Skeletal muscle tissue (tissue), 4 donors: ENCODE data around the gene RUSF1. TPM values are rescaled to one million over a fixed set of nuclear protein-coding genes. Genes with fewer than 3 reads are reported as not detected.

Experiments used
- H3K27ac ChIP-seq: one replicate; pipeline ENCODE4 v1.7.0; 2013; ENCODE audit warnings: mild to moderate bottlenecking, low read depth, low read length, inconsistent platforms
- H3K27me3 ChIP-seq, 3 donors: one replicate each; pipeline ENCODE4 v1.7.0; 2013; ENCODE audit warnings: low read length in 3 of 3; ENCODE audit not compliant: control insufficient read depth in 3 of 3, insufficient read depth in 3 of 3
- H3K36me3 ChIP-seq, 3 donors: one replicate each; pipeline ENCODE4 v1.7.0; 2013; ENCODE audit warnings: low read length in 3 of 3; ENCODE audit not compliant: control insufficient read depth in 3 of 3, insufficient read depth in 3 of 3
- H3K4me1 ChIP-seq, 3 donors: one replicate each; pipeline ENCODE4 v1.7.0; 2013; ENCODE audit warnings: low read length in 3 of 3, mild to moderate bottlenecking in 3 of 3; ENCODE audit not compliant: control insufficient read depth in 3 of 3, insufficient read depth in 3 of 3
- H3K4me3 ChIP-seq, 3 donors: one replicate each; pipeline ENCODE4 v1.7.0; 2013; ENCODE audit warnings: low read length in 3 of 3
- H3K9ac ChIP-seq, 3 donors: one replicate each; pipeline ENCODE4 v1.7.0; 2013; ENCODE audit warnings: low read length in 3 of 3, mild to moderate bottlenecking in 3 of 3, moderate library complexity in 2 of 3, low read depth in 1 of 3
- H3K9me3 ChIP-seq, 3 donors: one replicate each; pipeline ENCODE4 v1.7.0; 2013; ENCODE audit warnings: low read length in 3 of 3; ENCODE audit not compliant: control insufficient read depth in 3 of 3
- total RNA-seq: library from RNA; depleted of rRNA; stranded (reverse); fragments of >200 nt; gene quantifications from one replicate; pipeline ENCODE4 v1.2.3, GENCODE V29; 2014
- donor health status: Osteomylitis.

RUSF1 gene
- total RNA-seq, 1 donor from 2014 or later, result 30.8 TPM

DNA sequence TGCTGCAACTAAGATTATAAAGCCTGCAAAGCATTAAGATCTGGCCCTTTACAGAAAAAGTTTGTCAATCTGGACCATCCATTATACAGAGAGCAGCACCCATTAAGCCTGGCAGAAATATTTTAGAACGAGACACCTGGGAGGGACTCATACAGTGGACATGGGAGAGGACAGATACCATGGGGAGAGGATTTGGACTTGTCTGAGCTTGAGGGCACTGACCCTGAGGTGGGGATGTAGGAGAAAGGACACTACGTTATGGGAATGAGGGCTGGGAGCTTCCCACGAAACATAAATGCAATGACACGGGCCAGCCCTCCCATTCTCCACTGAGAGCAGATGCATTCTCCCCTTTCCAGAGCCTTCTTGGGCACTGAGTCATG lies 6.2 kb downstream of the RUSF1 start:
- no peaks in the 10 kb centered on the region for H3K9me3 ChIP-seq
- H3K4me1 ChIP-seq, result peaks cover 10 to 26% (median 13%) of the 10 kb centered on the region in 3 donors
- H3K9ac ChIP-seq, result no peak overlapping the region
- H3K27me3 ChIP-seq, result no peaks in the 10 kb centered on the region
- no peak overlapping the region for H3K4me3 ChIP-seq
- no peak overlapping the region for H3K27ac ChIP-seq
- H3K36me3 ChIP-seq, result peaks cover 35 to 47% (median 45%) of the 10 kb centered on the region in 3 donors

DNA sequence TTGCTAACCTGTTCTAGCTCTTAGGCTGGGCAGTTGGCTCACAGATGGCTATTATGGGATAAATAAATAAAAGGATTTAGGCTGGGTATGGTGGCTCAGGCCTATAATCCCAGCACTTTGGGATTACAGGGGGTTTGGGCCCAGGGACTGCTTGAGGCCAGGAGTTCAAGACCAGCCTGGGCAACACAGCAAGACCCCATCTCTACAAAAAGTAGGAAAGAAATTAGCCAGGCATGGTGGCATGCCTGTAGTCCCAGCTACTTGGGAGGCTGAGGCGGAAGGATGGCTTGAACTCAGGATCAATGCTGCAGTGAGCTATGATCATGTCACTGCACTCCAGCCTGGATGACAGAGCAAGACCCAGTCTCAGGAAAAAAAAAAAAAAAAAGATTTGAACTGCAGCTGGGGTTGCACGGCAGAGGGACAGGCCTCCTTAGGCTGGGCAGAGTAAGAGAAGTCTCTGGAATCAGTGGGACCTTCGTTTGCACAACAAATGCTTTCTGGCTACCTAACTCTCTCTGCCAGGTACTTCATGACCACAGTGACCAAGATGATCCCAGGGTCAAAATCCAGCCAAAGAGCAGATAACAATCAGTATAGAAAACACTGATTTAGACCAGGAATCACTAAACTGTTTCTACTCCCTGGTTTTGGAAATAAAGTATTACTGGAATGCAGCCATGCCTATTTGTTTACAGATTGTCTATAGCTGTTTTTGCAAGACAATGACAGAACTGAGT lies 6.8 kb downstream of the RUSF1 start:
- Histone ChIP-seq H3K36me3 (peaks cover 41 to 52% (median 50%) of the 10 kb centered on the region in 3 donors), H3K4me3 (no peak overlapping the region), H3K9ac (no peak overlapping the region), H3K4me1 (peaks cover 6 to 20% (median 9%) of the 10 kb centered on the region in 3 donors), H3K9me3 (no peaks in the 10 kb centered on the region), H3K27ac (no peak overlapping the region), H3K27me3 (no peaks in the 10 kb centered on the region)

DNA sequence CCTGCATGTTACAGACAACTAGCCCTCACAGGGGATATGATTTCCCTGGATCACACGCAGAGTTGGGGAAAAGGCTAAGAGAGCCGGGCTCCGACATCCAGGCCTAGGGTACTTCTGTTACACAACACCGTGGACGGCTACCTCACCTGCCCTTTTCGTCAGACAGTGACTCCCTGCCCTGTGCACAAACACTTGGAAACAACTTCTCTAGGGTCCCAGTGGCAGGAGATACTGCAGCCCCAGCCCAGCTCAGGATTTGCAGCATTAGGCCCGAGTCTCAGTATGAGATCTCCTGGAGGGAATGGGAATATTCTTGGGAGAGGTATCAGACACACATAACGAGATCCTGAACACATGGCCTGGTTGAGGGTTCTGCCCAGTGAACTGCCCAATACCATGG lies 8.3 kb downstream of the RUSF1 start:
- peaks cover 6 to 9% (median 8%) of the 10 kb centered on the region in 3 donors for H3K4me1 ChIP-seq
- peaks cover 53 to 54% (median 54%) of the 10 kb centered on the region in 3 donors for H3K36me3 ChIP-seq
- H3K27me3 ChIP-seq, result no peaks in the 10 kb centered on the region
- no peak overlapping the region for H3K27ac ChIP-seq
- no peak overlapping the region for H3K9ac ChIP-seq
- H3K9me3 ChIP-seq, result no peaks in the 10 kb centered on the region
- no peak overlapping the region for H3K4me3 ChIP-seq

DNA sequence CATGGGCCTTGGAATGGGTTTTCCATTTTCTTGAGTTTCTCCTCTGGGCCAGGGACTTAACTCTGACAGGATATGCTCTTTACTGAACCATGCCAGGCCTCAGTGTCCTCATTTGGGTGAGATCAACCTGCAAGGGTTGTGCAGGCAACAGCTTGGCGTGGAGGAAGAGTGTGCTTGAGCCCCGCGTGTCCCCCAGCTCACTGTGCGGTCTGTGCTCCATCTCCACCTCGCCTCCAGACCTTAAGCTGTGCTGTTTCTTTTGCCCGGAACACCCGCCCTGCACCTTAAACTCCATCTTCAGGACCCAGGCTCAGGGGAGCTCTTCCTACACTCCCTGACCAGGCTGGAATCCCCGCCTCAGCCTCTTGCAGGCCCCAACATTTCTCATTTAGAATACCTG lies 9.7 kb downstream of the RUSF1 start:
- Histone ChIP-seq H3K27me3 (no peaks in the 10 kb centered on the region), H3K9me3 (no peaks in the 10 kb centered on the region), H3K4me3 (no peak overlapping the region), H3K36me3 (peaks cover 62 to 66% (median 64%) of the 10 kb centered on the region in 3 donors), H3K4me1 (peaks cover 0 to 9% (median 0%) of the 10 kb centered on the region in 3 donors), H3K27ac (no peak overlapping the region), H3K9ac (no peak overlapping the region)

DNA sequence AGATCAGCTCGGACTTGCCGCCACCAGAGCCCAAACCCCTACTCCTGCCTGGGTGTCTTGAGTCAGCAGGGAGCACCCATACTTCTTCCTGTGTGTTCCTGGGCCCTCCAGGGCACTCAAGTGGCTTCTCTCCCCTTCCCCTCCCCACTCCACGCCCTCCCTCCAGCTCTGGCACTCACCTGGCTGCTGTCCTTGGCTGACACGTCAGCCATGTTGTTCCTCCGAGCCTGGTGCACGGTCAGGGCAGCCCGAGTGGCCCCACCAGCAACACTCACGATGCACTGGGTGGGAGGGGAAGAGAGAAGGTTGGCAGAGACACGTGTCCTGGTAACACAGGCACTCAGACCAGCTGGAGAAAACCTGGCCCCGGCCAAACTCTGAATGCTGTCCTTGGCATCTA lies 11.5 kb downstream of the RUSF1 start:
- Histone ChIP-seq H3K36me3 (peaks cover 78 to 84% (median 82%) of the 10 kb centered on the region in 3 donors), H3K9me3 (no peaks in the 10 kb centered on the region), H3K4me3 (no peak overlapping the region), H3K4me1 (no peaks in the 10 kb centered on the region), H3K9ac (no peak overlapping the region), H3K27ac (no peak overlapping the region), H3K27me3 (no peaks in the 10 kb centered on the region)

DNA sequence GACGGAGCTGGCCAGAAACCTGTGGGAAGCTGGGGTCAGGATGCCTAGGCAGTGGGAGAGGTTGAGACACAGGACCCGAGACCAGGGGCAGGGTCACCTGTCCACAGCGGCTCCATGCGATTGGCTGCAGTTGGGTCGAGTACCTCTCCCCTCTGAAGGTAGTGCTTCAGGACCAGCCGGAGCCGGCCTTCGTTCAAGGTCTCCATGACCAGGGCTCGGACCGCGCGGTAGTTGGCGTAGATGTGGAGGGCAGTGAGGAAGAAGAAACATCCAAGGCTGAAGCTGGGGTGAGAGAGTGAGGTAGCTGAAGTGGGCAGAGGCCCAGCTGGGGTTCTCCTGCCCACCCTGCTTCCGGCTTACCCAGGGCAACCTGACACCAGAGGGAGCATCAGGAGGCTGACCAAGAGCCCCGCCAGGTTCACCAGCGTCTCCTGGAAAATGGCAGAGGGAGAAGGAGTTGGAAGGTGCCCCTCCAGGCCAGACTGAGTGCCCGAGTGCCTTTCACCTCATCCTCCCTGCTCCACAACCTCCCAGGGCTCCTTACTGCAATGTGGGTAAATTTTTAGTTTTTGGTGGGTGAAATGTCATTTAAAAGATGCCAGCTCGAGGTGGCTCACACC lies 14.6 kb downstream of the RUSF1 start:
- Histone ChIP-seq H3K4me1 (peaks cover 0 to 5% (median 1%) of the 10 kb centered on the region in 3 donors), H3K36me3 (peaks cover 63 to 72% (median 69%) of the 10 kb centered on the region in 3 donors), H3K27ac (no peak overlapping the region), H3K27me3 (peaks cover under 1 to 7% (median 3%) of the 10 kb centered on the region in 3 donors), H3K4me3 (no peak overlapping the region), H3K9me3 (no peaks in the 10 kb centered on the region), H3K9ac (no peak overlapping the region)

DNA sequence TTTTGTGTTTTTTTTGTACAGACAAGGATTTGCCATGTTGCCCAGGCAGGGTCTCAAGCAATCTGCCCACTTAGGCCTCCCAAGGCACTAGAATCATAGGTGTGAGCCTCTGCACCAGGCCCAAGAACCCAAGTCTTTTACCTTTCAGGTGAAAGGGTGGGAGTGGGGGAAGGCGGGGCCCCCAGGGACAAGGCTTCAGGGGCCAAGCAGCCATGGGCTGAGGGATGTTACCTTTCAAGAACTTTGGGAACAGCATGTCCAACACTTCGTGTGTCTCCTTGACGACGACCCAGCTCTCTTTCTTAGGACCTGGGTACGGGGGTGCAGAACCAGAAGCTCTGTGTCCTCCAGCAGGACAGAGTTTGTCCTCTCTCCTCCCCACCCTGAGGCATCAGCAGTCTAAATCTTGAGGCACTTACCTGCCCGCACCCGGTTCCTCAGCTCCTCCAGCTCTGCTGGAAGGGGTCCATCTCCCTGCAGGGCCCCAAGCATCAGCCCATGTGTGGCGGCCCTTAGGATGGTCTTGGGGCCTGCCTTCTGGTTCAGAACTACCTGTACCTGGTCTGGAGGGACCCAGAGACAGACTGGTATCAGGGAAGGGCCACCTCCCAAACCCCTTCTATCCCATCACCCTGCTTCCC lies 16.3 kb downstream of the RUSF1 start:
- H3K36me3 ChIP-seq, result peaks cover 47 to 58% (median 53%) of the 10 kb centered on the region in 3 donors
- no peak overlapping the region for H3K4me3 ChIP-seq
- H3K9ac ChIP-seq, result no peak overlapping the region
- H3K27me3 ChIP-seq, result peaks cover 17 to 24% (median 21%) of the 10 kb centered on the region in 3 donors
- peaks cover 15 to 21% (median 18%) of the 10 kb centered on the region in 3 donors for H3K4me1 ChIP-seq
- no peak overlapping the region for H3K27ac ChIP-seq
- no peaks in the 10 kb centered on the region for H3K9me3 ChIP-seq

DNA sequence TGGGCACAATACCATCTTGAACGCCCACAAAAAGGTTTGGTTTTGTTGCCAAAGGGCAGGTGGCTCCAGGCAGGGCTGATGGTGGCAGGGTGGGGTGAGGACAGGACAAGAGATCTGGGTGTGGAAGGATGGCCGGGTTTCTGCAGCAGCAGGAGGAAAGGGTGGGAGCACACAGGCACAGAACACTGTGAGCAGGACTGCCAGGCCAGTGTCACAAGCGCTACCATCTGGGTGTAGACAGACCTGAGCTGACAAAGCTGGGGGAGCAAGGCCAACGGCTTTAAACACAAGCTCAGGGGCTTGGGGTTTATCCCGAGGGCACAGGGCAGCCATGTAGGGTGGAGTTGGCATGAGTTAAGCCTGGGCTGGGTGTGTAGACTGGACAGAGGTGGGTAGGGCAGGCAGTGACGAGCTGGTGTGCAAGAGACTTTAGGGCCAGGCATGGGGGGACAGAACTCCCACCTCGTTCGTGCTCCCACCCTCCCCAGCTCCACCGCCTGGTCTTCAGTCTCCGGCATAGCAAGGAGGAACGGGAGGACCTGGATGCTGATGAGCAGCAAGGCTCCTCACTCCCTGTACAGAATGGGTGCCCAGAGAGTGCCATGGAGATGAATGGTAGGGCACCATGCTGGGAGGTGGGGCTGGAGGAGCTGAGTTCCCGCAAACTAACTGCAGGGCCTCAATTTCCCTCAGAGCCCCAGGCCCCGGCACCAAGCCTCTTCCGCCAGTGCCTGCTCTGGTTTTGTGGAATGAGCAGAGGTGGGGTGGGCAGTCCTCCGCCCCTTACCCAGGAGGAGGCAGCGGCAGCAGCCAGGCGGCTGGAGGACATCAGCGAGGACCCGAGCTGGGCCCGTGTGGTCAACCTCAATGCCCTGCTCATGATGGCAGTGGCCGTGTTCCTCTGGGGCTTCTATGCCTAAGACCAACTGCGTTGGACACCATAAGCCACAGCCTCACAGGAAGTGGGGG lies 18.3 kb downstream of the RUSF1 start:
- H3K36me3 ChIP-seq, result peaks cover 28 to 38% (median 35%) of the 10 kb centered on the region in 3 donors
- H3K9ac ChIP-seq, result no peak overlapping the region
- no peak overlapping the region for H3K27ac ChIP-seq
- no peak overlapping the region for H3K4me3 ChIP-seq
- H3K9me3 ChIP-seq, result no peaks in the 10 kb centered on the region
- peaks cover 15 to 21% (median 18%) of the 10 kb centered on the region in 3 donors for H3K4me1 ChIP-seq
- peaks cover 37 to 41% (median 37%) of the 10 kb centered on the region in 3 donors for H3K27me3 ChIP-seq

DNA sequence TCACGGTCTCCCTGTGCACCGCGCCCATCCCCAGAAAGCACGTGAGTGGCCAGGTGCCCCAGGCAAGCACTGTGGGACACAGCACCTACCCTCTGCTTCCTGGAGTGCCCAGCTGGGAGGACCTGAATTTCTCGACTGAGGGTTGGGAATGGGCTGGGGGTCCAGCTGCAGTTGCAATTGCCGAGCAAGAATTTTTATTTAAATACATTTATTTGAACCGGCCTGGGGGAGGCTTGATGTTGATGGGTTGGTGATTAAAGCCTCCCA lies 19.0 kb downstream of the RUSF1 start:
- H3K4me3 ChIP-seq, result no peak overlapping the region
- H3K9ac ChIP-seq, result no peak overlapping the region
- H3K27ac ChIP-seq, result no peak overlapping the region
- H3K9me3 ChIP-seq, result no peaks in the 10 kb centered on the region
- peaks cover 15 to 21% (median 18%) of the 10 kb centered on the region in 3 donors for H3K4me1 ChIP-seq
- peaks cover 24 to 32% (median 29%) of the 10 kb centered on the region in 3 donors for H3K36me3 ChIP-seq
- peaks cover 42 to 47% (median 43%) of the 10 kb centered on the region in 3 donors for H3K27me3 ChIP-seq
